Left renal pelvis (tissue), 4 donors: Measurements from ENCODE around the gene QTRT2. TPM values are rescaled to one million over a fixed set of nuclear protein-coding genes. Genes with fewer than 3 reads are reported as not detected.

Experiments used
- DNase-seq, 4 donors: peaks; one replicate each; pipeline ENCODE4 v3.0.0-alpha.2; 2013; ENCODE audit warnings: low read depth in 4 of 4, low spot score in 3 of 4
- polyA plus RNA-seq, 4 donors: library from polyadenylated mRNA; unstranded; fragments of 120-200 nt; gene quantifications; one replicate each; pipeline ENCODE4 v1.2.1, GENCODE V29; 2013; ENCODE audit not compliant: insufficient read length in 4 of 4

QTRT2 gene
- polyA plus RNA-seq, 4 donors: 18.9 to 31.2 (median 28.7) TPM

DNA sequence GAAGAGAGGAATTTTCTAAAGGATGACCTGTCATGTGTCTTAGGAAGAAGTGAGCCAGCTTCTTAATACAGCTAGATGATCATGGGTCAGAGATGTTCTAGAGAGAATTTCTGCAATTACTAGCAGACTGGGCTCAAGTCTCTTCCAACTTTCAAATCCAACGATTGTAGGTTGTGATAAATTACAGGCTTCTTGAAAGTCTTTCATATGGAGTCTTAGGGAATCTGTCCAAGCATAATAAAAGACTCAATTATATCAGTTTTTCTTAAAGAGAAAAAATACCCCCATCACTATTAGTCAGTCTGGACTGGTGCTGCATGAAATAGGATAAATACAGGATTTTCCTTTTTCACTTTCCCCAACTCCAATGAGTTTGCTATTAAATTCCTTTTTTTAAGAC, 63.2 kb downstream of the QTRT2 start:
- no peak for DNase-seq

- no peak for DNase-seq
These were observed 63.7 kb downstream of the QTRT2 start for GRCh38 chr3:114120211-114120610.

- peak in 1 of 4 donors; percentile 12 for DNase-seq
These were observed 65.6 kb downstream of the QTRT2 start for GRCh38 chr3:114122027-114122709.

DNA sequence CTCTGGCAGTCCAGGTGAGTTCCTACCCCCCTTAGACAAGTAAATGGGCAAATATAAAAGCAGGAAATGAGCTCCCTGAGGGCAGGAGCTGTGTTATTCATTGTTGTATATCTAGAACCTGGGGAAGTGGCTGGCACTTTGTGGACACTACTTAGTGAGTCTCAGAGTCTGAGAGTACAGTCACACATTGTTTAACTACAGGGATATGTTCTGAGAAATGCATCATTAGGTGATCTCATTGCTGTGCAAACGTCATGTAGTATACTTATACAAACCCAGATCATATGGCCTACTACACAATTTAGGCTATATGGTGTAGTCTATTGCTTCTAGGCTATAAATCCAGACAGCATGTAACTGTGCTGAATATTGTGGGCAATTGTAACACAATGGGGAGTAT, 69.9 kb downstream of the QTRT2 start:
- no peak for DNase-seq

GRCh38 chr3:114127517-114127916, 71.0 kb downstream of the QTRT2 start:
- DNase-seq: no peak

GRCh38 chr3:114128231-114128630, 71.7 kb downstream of the QTRT2 start:
- no peak for DNase-seq

GRCh38 chr3:114128826-114129225, 72.3 kb downstream of the QTRT2 start:
- DNase-seq: no peak

GRCh38 chr3:114132500-114132899, 76.0 kb downstream of the QTRT2 start:
- DNase-seq: no peak

DNA sequence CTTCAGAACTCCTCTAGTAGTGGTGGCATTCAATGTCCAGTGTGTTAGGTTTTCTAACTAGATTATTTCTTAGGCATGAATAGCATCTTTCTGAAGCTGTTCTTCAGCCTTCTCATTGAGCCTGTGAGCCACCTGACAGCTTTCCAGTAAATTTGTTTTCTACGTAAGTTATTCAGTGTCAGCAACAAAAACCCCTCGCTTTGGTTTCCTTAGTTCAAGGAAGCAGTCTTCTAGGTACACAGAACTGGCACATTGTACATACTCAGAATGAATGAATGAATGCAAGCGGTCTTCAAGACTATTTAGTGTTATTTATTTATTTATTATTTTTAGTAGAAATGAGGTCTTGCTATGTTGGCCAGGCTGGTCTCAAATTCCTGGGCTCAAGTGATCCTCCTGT, 77.4 kb downstream of the QTRT2 start:
- no peak for DNase-seq

Other genes starting within 250 kb of the QTRT2 start
- gene GRAMD1C, start 217.9 kb upstream of the QTRT2 start, polyA plus RNA-seq: 10 to 100 TPM in 3 of 4 donors, 1 to 10 TPM in 1; 3.6 to 23.3 (median 18.2) TPM
- gene ZDHHC23, start 108.7 kb upstream of the QTRT2 start, polyA plus RNA-seq: 10 to 100 TPM in 3 of 4 donors, under 1 TPM in 1; 0.82 to 13.1 (median 11.5) TPM
- 10 to 100 TPM in 3 of 4 donors, 1 to 10 TPM in 1; 6.8 to 24.1 (median 16.1) TPM for gene CCDC191, start 211 bp upstream of the QTRT2 start, polyA plus RNA-seq
- gene DRD3, start 122.3 kb downstream of the QTRT2 start, polyA plus RNA-seq: not detected
- under 1 TPM in 1 of 4 donors, not detected in 3; 0.08 TPM for gene ZNF80, start 180.8 kb downstream of the QTRT2 start, polyA plus RNA-seq
- gene TIGIT, start 237.3 kb downstream of the QTRT2 start, polyA plus RNA-seq: under 1 TPM; 0.06 to 0.18 (median 0.07) TPM